Lower leg skin (tissue), 3 donors: Measurements from ENCODE around the gene MTMR1.

Experiments used
- CTCF ChIP-seq, 3 donors: fragments of 450-650 bp; IDR thresholded peaks; one replicate each; pipeline ENCODE4 v1.5.1; 2016; ENCODE audit warnings: antibody characterized with exemption in 3 of 3, mild to moderate bottlenecking in 3 of 3, moderate library complexity in 2 of 3
- POLR2A ChIP-seq, 2 donors: fragments of 450-650 bp; IDR thresholded peaks; one replicate each; pipeline ENCODE4 v1.6.1; 2016 to 2017; ENCODE audit warnings: antibody characterized with exemption in 2 of 2, mild to moderate bottlenecking in 1 of 2, moderate library complexity in 1 of 2

- TF ChIP-seq CTCF (IDR thresholded peaks at IDR 0.05) (no peak), POLR2A (IDR thresholded peaks at IDR 0.05) (no peak)
These were observed 10.1 kb upstream of the MTMR1 start for GRCh38 chrX:150683112-150683511.
